ENCODE measurements around the gene NAV2. TPM values are rescaled to one million over a fixed set of nuclear protein-coding genes. Genes with fewer than 3 reads are reported as not detected.
A peak's percentile ranks its signal among the peaks of the same experiment; 100 is the strongest.

The NAV2 gene
- total RNA-seq, 1 experiment from 2014 or later, result 46.3 TPM

- Mint-ChIP-seq H3K4me1 (peaks cover 40 to 41% of the 10 kb centered on the region in 2 experiments), H3K27me3 (ENCODE audit: low read depth) (peaks cover 12% of the 10 kb centered on the region), H3K9me3 (no peaks in the 10 kb centered on the region), H3K4me3 (peak overlapping the region in 1 of 2 experiments; percentile 75; a peak in 1 of 5 replicates), H3K27ac (peak overlapping the region in 2 of 3 experiments; percentile 96 to 97; a peak in 3 of 7 replicates), H3K36me3 (ENCODE audit: insufficient read depth in 1 of 3, low read depth in 3 of 3) (no peaks in the 10 kb centered on the region; a peak in 1 of 7 replicates)
- no peak overlapping the region for H2BK5ac ChIP-seq (ENCODE audit: insufficient read length, low read length)
- H3K79me1 ChIP-seq (ENCODE audit: insufficient read depth, low read depth, low read length, poor library complexity, severe bottlenecking), result peaks cover 3% of the 10 kb centered on the region
- H2BK15ac ChIP-seq (ENCODE audit: low read depth, low read length), result no peak overlapping the region
- H3K14ac ChIP-seq (ENCODE audit: insufficient read depth, low read length), result no peak overlapping the region
- peaks cover 42% of the 10 kb centered on the region for H3K4me1 ChIP-seq (ENCODE audit: insufficient read depth, low read length)
- no peak overlapping the region for H3K9ac ChIP-seq (ENCODE audit: extremely low read depth, insufficient read length, low read length)
- peaks cover 8% of the 10 kb centered on the region; the same call in 1 of the 2 replicates for H3K79me2 ChIP-seq (ENCODE audit: insufficient read depth, low read length)
- H4K8ac ChIP-seq (replicated peaks; ENCODE audit: insufficient read length, low read depth, low read length), result no peak overlapping the region
- H2BK120ac ChIP-seq (ENCODE audit: low read depth, low read length, poor library complexity, severe bottlenecking), result no peak overlapping the region
- no peak overlapping the region for H4K5ac ChIP-seq (ENCODE audit: insufficient read length, low read depth, low read length)
- no peak overlapping the region for H2BK20ac ChIP-seq (ENCODE audit: low read depth, low read length, poor library complexity, severe bottlenecking)
- H3K27ac ChIP-seq (ENCODE audit: insufficient read length, low read depth, low read length), result no peak overlapping the region
- H4K20me1 ChIP-seq (ENCODE audit: control insufficient read depth, insufficient read depth, insufficient read length), result no peaks in the 10 kb centered on the region
- H3K9me3 ChIP-seq (ENCODE audit: control insufficient read depth, low read depth, low read length), result no peaks in the 10 kb centered on the region
- no peaks in the 10 kb centered on the region for H3K27me3 ChIP-seq (ENCODE audit: insufficient read depth, low read length)
- no peak overlapping the region for H3K4me2 ChIP-seq (ENCODE audit: insufficient read depth, insufficient read length, low read length)
- H2AK5ac ChIP-seq (ENCODE audit: insufficient read length, low read length), result no peak overlapping the region
- H3K56ac ChIP-seq (ENCODE audit: insufficient read length, low read depth, low read length), result no peak overlapping the region
- H3T11ph ChIP-seq (ENCODE audit: low read length), result no peak overlapping the region
- no peak for TF ChIP-seq CTCF (conservative IDR thresholded peaks at IDR 0.05)
- no CpG with 5 or more reads among the region's 4 CpGs for WGBS (ENCODE audit: extremely low coverage, insufficient read length, low lambda C conversion rate)
- no peak overlapping the region for H3K23ac ChIP-seq (ENCODE audit: insufficient read length, low read depth, low read length)
- H2BK12ac ChIP-seq (ENCODE audit: insufficient read length, low read depth, low read length), result no peak overlapping the region
- no peak overlapping the region for H3K4ac ChIP-seq (ENCODE audit: low read depth, low read length)
- no peak overlapping the region for H2AFZ ChIP-seq (ENCODE audit: low read length)
- H3K18ac ChIP-seq (ENCODE audit: insufficient read length, low read depth, low read length), result no peak overlapping the region
- peaks cover 11% of the 10 kb centered on the region for H3K23me2 ChIP-seq (ENCODE audit: insufficient read length, low read depth, low read length, poor library complexity, severe bottlenecking)
- H4K91ac ChIP-seq (ENCODE audit: insufficient read length, low read depth, low read length), result no peak overlapping the region
- DNase-seq, result no peak
Observed at GRCh38 chr11:20021212-20021611, 308.6 kb downstream of the NAV2 start.
